RWPE2 (cell line): Measurements from ENCODE around the gene RNF34.

Source experiments
- ATAC-seq: fragments of 200-7000 bp; cut with Tn5 transposase; 3 replicates; pipeline ENCODE4 v1.9.1; 2021; ENCODE audit warnings: low read depth
- DNase-seq: peaks from one replicate; pipeline ENCODE4 v3.0.0-alpha.2; 2020; ENCODE audit warnings: low spot score
- H3K27ac ChIP-seq: fragments of 450-650 bp; 2 replicates; pipeline ENCODE4 v1.5.1; 2017; ENCODE audit warnings: mild to moderate bottlenecking; ENCODE audit not compliant: poor library complexity, severe bottlenecking
- H3K27me3 ChIP-seq: fragments of 250-450 bp; sonication (Bioruptor Pico); 2 replicates; pipeline ENCODE4 v1.5.1; 2021; ENCODE audit warnings: mild to moderate bottlenecking, moderate library complexity; ENCODE audit not compliant: insufficient read depth, poor library complexity, severe bottlenecking
- H3K36me3 ChIP-seq: fragments of 250-450 bp; sonication (Bioruptor Pico); 2 replicates; pipeline ENCODE4 v1.5.1; 2020; ENCODE audit warnings: low read depth, mild to moderate bottlenecking, moderate library complexity
- H3K4me1 ChIP-seq: fragments of 250-450 bp; sonication (Bioruptor Pico); 2 replicates; pipeline ENCODE4 v1.5.1; 2021; ENCODE audit warnings: mild to moderate bottlenecking, moderate library complexity; ENCODE audit not compliant: insufficient read depth, poor library complexity, severe bottlenecking
- H3K4me3 ChIP-seq: fragments of 250-450 bp; sonication (Bioruptor Pico); 2 replicates; pipeline ENCODE4 v1.5.1; 2021; ENCODE audit warnings: mild to moderate bottlenecking, moderate library complexity; ENCODE audit not compliant: severe bottlenecking
- H3K9me3 ChIP-seq: fragments of 250-450 bp; sonication (Bioruptor Pico); 2 replicates; pipeline ENCODE4 v1.5.1; 2021; ENCODE audit warnings: mild to moderate bottlenecking, moderate library complexity; ENCODE audit not compliant: severe bottlenecking
- CTCF ChIP-seq: fragments of 450-650 bp; IDR thresholded peaks from one replicate; pipeline ENCODE4 v1.5.1; 2017; ENCODE audit warnings: mild to moderate bottlenecking, moderate library complexity; ENCODE audit not compliant: poor library complexity, severe bottlenecking

Gene RNF34

GRCh38 chr12:121443911-121444841, 44.3 kb downstream of the RNF34 start:
- no peak for ATAC-seq

GRCh38 chr12:121444842-121445202, 44.9 kb downstream of the RNF34 start:
- peaks cover 36% of the 10 kb centered on the region for H3K36me3 ChIP-seq
- DNase-seq (no peak), ATAC-seq (no peak)
- no peak overlapping the region for H3K27ac ChIP-seq
- TF ChIP-seq CTCF, result no peak
- H3K4me1 ChIP-seq, result no peaks in the 10 kb centered on the region
- H3K27me3 ChIP-seq, result no peaks in the 10 kb centered on the region
- H3K9me3 ChIP-seq, result no peaks in the 10 kb centered on the region
- no peak overlapping the region for H3K4me3 ChIP-seq

More at GRCh38 chr12:121443911-121444841, 44.3 kb downstream of the RNF34 start:
- Histone ChIP-seq H3K9me3 (no peaks in the 10 kb centered on the region), H3K27me3 (no peaks in the 10 kb centered on the region), H3K4me1 (no peaks in the 10 kb centered on the region), H3K36me3 (peaks cover 41% of the 10 kb centered on the region), H3K4me3 (no peak overlapping the region), H3K27ac (no peak overlapping the region)
- DNase-seq, result no peak
- no peak for TF ChIP-seq CTCF

GRCh38 chr12:121446750-121447149, 46.8 kb downstream of the RNF34 start:
- no peak overlapping the region for H3K27ac ChIP-seq
- ATAC-seq (no peak), DNase-seq (no peak)
- peaks cover 18% of the 10 kb centered on the region for H3K36me3 ChIP-seq
- H3K4me3 ChIP-seq, result no peak overlapping the region
- no peaks in the 10 kb centered on the region for H3K4me1 ChIP-seq
- TF ChIP-seq CTCF, result no peak
- no peaks in the 10 kb centered on the region for H3K27me3 ChIP-seq
- H3K9me3 ChIP-seq, result no peaks in the 10 kb centered on the region

GRCh38 chr12:121448771-121449315, 48.9 kb downstream of the RNF34 start:
- DNase-seq (no peak), ATAC-seq (no peak)
- Histone ChIP-seq H3K36me3 (peaks cover 3% of the 10 kb centered on the region; the same call in 1 of the 2 replicates), H3K9me3 (no peaks in the 10 kb centered on the region), H3K27ac (no peak overlapping the region), H3K4me3 (no peak overlapping the region), H3K4me1 (no peaks in the 10 kb centered on the region), H3K27me3 (no peaks in the 10 kb centered on the region)
- TF ChIP-seq CTCF, result no peak

- Histone ChIP-seq H3K4me3 (no peak overlapping the region), H3K27ac (peak overlapping the region; percentile 4)
Measured at GRCh38 chr12:121451961-121452339, 52.0 kb downstream of the RNF34 start.

More at GRCh38 chr12:121451961-121452339, 52.0 kb downstream of the RNF34 start:
- TF ChIP-seq CTCF, result no peak
- H3K4me1 ChIP-seq, result no peaks in the 10 kb centered on the region
- H3K9me3 ChIP-seq, result no peaks in the 10 kb centered on the region
- peaks cover 3% of the 10 kb centered on the region; the same call in 1 of the 2 replicates for H3K36me3 ChIP-seq
- no peak for DNase-seq
- ATAC-seq, result peak; percentile 9; the same call in 1 of the 3 replicates
- no peaks in the 10 kb centered on the region for H3K27me3 ChIP-seq
